Measurements from ENCODE around the gene CCT7.
"Not testable (repeated sequence)": the region's sequence is repeated elsewhere in the genome, so short reads cannot be mapped to it uniquely, and the experiment has no call there.

Gene CCT7

DNA sequence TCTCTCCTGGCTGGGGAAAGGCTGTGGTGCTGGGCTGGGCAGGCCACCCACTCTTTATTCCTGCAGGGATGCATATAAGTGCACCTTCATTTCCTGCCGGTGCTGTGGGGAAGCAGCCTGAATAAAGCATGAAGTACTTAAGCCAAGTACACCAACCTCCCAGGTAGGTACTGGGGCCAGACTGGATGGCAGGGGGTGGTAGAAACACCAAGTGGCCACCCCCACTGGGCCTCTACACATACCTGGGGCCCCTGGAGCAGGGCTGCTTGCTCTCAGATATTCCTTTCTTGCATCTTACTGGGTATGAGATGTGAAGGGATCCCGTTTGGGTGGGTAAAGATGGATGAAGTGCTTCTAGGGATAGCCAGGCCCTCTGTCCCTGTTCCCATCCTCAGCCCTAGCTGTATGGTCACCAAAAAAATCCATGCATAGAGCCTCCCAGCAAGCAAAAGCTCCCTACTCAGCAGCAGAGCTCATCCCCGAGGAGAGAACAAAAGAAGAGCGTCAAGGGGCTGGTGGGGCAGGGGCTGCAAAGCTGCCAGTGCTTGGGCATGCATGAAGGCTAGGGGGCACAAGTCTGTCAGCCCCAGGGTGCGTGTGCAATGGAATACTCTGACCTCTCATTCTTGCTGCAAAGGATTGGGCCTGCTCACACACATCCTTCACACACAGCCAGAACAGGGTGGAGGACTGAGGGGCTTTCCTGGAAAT, 22.0 kb downstream of the CCT7 start:
- no peak for DNase-seq

DNA sequence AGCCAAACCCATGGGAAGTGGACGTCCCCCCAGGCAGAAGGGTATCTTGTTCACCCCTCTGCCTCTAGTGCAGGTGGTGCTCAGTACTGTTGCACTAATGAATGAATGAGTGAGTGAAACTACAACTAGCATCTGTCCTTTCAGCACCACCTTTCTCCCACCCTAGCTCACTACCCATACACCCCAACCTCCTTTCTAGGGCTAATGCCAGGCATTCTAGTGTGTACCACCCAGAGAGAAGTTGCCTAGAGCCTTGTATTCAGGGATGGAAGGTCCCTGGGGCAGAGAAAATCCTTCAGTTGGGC, 22.5 kb downstream of the CCT7 start:
- no peak for DNase-seq

GRCh38 chr2:73257021-73257420, 22.9 kb downstream of the CCT7 start:
- DNase-seq, result no peak

DNA sequence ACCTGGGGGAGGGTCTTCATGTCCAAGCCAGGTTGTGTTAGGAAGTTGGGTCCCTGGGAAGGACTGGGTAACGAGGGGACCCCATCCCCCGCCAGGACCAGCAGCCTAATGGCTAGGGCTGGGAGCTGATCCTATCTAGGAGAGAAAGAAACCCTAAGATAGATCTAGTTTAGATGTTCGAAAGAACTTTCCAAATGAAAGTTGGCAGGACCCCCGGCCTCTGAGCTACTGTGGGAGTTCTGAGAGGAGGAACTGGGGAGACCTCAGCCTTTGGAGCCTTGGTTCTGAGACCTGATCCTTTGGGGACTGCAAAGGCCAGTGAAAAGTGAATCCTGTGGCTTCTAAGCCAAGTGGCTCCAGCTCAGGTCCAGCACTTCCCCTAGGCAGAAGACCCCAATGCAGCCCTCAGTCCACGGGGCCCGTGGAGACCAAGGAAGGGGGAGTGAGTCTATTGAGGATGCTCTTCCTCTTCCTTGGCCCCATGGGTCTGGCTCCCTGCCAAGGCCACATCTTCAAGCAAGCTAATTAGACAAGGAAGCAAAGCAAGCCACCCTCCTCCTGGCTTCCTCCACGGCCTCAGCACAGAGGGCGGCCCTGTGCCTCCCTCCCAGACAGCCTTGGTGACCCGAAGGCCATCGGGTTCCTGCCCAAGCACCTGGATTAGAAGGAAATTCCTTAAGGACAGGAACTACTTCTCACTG, 23.5 kb downstream of the CCT7 start:
- DNase-seq, result no peak

DNA sequence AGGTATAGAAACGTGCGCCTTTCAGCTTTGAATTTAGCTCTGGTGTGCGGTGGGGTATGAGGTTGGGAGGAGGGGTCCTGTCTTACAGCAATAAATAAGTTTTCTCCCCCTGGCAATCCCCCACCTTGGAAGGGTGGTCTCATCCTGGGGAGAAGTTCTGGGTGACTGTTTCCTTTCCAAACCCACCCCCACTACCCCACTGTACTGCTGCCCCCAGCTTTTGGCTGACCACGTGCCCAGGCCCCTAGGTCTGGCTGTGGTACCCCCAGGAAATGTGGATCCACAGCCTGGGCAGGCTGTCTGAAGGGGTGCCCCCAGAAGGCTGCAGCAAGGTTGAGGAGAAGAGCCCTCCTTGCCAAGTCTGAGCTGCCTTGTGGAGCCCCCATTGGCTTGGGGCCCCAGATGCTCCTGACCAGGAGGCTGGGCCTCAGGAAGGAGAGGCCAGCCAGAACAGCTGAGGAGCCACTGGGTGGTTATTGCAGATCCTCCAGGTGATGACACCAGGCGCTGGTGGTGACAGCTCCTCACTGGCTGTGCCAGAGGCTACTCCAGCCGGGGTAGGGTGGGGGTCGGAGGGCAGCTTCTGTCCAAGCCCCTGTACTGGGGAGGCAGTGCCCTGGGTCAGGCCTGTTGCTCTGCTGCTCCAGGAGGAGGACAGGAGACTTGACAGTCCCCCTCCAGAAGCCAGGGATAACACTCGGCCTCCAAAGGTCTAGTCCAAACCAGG, 24.2 kb downstream of the CCT7 start:
- DNase-seq, result no peak

DNA sequence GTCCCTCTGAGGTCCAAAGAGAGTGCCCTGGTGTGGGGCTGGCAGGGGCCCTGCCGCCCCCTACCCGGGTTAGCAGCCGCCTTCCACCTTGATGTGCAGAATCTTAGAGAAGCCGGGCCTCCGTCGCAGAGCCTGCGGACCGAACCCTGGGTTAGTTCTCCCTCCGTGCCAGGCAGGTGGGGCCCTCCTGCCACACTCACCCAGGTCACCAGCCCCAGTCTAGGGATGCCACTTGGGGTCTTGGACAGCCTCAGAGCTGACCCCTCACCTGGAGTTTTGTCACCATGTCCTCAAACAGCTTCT, 24.8 kb downstream of the CCT7 start:
- no peak for DNase-seq

GRCh38 chr2:73259276-73259675, 25.2 kb downstream of the CCT7 start:
- no peak for DNase-seq

GRCh38 chr2:73259704-73260337, 25.7 kb downstream of the CCT7 start:
- DNase-seq, result no peak

DNA sequence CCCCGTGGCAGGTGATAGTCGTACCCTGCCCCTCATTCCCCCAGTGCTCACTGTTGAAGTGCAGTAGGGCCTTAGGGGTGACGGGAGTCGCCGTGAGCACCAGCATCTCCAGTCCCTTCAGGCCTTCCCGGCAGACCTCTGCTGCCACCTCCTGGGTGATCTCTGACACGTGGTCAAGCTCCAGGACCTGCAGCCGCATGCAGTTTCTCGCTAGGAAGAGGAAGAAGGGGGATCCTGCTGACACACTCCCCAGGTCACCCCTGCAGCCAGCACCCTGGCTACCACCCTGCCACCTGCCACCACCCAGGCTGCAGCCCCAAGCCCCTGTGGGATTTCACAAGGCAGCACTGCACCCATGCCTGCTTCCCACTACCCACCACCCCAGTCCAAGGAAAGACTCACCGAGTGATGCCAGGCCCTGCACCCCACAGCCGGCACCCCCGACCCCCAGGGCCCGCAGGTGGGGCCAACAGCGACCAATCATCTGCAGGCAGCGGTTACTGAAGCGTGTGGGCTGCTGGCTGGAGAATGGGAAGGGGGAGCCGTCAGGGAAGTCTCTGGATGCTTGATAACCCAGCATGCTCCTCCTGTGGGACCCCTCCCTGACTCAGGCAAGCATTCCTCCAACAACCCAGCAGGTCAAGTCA, 26.4 kb downstream of the CCT7 start:
- no peak for DNase-seq

GRCh38 chr2:73262108-73262651, 28.1 kb downstream of the CCT7 start:
- DNase-seq, result no peak

- DNase-seq, result not testable (repeated sequence)
These were observed 28.8 kb downstream of the CCT7 start for GRCh38 chr2:73262691-73263429.

DNA sequence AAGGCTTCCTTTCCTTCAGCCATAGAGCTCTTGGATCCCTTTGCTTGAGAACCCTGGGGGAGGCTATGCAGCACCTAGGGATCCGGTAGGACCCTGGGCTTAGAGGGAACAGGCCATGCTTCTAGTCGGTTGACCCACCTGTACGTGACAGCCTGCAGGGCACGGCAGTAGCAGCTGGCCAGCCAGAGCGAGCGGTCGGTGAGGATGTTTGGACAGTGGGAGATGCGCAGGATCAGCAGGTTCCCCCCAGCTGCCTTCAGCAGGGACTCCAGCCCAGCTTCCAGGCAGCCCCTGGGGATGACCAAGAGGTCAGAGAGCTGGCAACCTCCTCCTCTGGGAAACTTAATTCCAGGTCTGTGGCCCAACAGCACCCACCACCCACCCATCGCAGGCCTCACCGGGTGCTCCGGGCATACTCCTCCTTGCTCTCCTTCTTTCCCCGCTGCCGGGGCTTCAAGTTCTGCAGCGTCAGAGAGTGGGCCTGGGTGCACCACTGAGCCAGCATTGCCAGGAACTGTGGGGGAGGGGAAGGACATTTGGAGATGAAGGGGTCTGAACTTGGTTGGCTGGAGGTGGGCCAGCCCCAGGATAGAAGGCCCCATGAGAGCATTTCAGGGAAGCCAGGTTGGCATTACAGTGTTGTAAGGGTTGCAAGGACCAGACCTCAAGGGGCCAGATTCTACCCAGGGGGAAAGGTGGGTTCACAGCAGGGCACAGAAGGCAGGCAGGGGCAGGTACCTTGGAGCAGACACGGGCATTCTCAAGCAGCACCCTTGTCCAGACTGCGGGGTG, 29.6 kb downstream of the CCT7 start:
- no peak for DNase-seq

- DNase-seq, result no peak
These were observed 30.2 kb downstream of the CCT7 start for GRCh38 chr2:73264332-73264606.

GRCh38 chr2:73264783-73265182, 30.7 kb downstream of the CCT7 start:
- DNase-seq, result no peak

- DNase-seq, result no peak
These were observed 31.4 kb downstream of the CCT7 start for GRCh38 chr2:73265298-73266060.

DNA sequence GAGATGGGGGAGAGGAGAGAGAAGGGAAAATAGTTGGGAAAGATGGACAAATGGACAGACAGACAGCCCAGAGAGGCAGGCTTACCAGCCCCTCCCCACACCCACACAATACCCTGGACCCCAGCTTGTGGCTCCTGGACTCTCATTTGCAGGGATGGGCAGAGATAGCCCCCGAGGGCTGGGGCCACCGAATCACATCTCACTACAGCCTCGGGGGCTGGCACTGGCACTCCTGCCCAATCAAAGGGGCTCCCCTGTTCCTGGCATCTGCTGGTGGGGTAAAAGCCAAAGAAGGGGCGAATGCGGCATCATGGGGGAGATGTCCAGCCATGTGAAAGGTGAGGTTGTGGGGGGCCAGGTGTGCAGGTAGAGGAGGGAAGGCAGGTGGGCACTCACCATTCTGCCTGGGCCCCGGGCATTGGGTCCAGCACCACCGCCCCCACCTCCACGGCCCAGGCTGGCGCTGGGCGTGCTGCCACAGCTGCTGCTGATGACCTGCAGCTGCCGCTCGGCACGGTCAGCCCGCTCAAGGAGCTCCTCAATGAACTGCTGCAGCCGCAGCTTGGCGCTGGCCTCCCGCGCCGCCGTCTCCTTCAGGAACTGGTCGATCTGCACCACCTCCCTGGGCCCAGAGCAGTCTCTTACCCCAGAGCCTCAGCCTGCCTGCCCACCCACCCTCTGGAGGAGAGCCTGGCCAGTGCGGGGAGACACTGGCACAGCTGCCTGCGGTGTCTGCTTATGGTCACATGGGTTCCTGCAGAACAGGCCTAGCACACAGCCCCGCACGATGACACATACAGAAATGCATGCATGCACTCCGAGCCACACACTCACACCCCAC, 32.2 kb downstream of the CCT7 start:
- DNase-seq, result no peak

- no peak for DNase-seq
These were observed 32.9 kb downstream of the CCT7 start for GRCh38 chr2:73267008-73267407.

GRCh38 chr2:73268366-73268829, 34.3 kb downstream of the CCT7 start:
- DNase-seq, result no peak

DNA sequence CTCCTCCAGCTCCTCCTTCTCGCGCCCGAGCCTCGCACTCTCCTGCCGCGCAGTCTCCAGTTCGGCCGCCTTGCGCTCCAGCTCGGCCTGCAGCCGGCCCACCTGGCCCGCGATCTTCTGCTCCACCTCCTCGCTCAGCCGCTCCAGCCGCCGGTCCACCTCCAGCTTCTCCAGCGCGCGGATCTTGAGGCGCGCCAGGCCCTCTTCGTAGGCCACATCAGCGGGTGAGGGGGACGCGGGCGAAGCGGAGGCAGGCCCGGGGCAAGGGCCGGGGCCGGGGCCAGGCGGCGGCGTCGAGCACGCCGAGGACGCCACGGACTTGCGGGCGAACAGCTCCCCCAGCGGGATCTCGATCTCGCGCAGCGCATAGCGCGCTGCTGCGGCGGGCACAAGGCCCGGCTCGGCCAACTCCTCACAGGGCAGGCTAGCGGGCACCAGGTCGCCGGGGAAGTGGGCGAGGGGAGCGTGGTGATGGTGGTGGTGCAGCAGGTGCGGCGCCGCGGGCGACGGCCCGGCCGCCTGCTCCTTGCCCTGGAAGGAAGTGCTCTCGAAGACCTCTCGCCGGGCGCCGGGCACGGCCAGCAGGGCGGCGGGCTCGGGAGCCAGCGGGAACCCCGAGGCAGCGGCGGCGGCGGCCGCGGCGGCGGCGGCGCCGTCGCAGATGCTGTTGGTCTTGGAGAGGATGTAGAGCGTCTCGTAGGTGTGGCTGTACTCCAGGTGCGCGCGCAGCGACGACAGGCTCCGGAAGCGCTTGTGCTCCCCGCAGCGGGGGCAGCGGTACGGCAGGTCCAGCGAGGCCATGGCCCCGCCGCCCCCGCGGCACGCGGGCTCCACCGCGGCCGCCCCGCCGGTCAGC, 35.0 kb downstream of the CCT7 start:
- DNase-seq, result peak; percentile 76
